ENCODE measurements around the gene METTL22.

DNA sequence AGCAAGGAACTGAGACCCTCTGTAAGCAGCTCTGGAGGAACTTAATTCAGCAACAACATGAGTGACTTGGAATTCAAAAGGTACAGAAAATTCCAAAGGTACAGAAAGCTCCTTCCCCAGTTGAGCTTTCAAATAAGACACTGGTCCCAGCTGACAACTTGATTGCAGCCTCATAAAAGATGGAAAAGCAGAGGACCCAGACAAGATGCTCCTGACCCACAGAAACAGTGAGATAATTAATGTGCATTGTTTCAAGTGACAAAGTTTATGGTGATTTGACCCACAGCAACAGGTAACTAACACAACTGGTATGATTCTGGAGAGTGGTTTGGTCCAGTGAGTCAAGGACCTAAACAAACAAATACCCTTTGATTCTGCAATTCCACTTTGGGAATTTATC is 15.9 kb upstream of the METTL22 start:
- no peak for TF ChIP-seq CTCF (IDR thresholded peaks at IDR 0.05)
- no peak for TF ChIP-seq POLR2A (IDR thresholded peaks at IDR 0.05; ENCODE audit: low read depth)
